GM19397 (cell line): ENCODE results near the gene PTPRG.
"Not testable (repeated sequence)": the region's sequence is repeated elsewhere in the genome, so short reads cannot be mapped to it uniquely, and the experiment has no call there.

Experiments used
- ATAC-seq: cut with Tn5 transposase; IDR thresholded peaks from one replicate; pipeline ENCODE4 v1.9.1; 2021; ENCODE audit warnings: mild to moderate bottlenecking, moderate library complexity; ENCODE audit not compliant: unreplicated experiment

The PTPRG gene

DNA sequence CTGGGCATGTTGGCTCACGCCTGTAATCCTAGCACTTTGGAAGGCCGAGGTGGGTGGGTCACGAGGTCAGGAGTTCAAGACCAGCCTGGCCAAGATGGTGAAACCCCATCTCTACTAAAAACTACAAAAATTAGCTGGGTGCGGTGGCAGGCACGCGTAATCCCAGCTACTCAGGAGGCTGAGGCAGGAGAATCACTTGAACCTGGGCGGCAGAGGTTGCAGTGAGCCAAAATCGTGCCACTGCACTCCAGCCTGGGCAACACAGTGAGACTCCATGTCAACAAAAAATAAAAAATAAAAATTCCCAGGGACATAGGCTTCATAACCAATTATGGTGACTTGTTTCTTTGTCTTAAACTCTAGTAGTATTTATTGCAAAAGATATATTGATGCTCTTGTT, 155.3 kb downstream of the PTPRG start:
- not testable (repeated sequence) for ATAC-seq

DNA sequence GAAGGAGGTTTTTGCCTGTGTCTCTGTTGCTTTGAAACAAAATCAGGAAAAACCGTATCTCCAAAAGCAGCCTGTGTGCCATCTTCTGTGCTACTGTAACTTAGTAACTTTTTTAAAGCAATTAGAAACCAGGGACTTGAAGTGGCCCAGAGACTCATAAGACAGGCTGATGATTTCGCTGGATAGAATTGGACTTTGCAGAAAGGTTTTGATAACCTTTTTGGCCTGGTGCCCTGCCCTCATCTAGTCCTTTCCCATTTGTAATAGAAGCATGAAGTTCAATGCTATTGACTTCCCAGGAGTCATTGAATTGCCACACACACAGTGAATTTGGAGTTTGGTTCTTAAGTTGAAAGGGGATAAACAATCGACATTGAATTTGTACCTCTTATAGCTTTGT, 157.2 kb downstream of the PTPRG start:
- no peak for ATAC-seq

GRCh38 chr3:61719278-61719977, 158.1 kb downstream of the PTPRG start:
- no peak for ATAC-seq

- ATAC-seq: no peak
Measured at GRCh38 chr3:61723038-61723437, 161.7 kb downstream of the PTPRG start.

DNA sequence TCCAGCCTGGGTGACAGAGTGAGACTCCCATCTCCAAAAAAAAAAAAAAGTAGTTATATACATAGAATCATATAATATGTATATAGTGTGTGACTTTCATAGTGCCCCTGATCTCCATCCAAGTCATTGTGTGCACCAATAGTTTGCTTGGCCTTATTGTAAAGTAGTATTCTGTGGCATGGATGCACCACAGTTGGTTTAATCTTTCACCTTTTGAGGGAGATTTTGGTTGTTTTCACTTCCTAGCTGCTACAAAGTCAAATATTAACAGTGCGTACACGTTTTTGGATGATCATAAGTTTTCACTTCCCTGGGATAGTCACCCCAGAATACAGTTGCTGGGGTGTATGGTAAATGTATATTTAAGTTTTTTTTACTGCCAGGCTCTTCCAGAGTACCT, 162.8 kb downstream of the PTPRG start:
- peak; percentile 69 for ATAC-seq

DNA sequence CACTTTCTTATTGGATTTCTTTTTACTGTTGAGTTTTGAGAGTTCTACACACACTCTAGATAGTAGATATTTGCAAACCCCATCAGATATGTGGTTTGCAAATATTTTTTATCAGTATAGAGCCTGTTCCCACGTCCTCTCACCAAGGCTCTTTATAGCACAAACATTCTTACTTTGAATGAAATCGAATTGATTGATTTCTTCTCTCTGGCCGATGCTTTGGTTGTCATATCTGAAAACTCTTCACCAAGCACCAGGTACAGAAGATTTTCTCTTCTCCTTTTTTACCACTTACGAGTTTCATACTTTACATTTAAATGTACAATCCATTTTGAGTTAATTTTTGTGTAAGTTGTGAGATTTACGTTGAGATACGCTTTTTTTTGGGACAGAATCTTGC, 163.4 kb downstream of the PTPRG start:
- no peak for ATAC-seq

DNA sequence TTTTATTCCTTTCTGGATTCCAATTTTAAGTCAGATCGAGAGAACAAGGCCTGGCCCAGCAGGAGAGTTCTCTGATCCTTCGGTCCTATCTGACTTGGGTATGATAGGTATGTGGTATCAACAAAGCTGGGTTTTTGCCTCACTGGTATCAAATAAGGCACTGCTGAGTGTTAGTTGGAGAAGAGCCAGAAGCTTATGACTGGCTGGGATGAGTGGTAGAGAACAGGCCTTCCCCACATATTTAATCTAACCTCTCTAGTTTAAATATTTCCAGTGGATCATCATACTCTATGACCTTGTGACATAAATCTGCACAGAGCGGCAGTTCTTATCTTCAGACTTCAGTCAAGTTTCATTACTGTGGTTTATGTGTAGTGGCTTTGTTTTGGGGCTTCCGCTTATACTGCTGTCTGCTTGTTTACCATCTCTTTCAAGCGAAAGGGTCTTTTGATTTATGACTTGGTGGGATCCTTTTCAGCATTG, 164.5 kb downstream of the PTPRG start:
- ATAC-seq: no peak

- ATAC-seq: no peak
Measured at GRCh38 chr3:61727435-61727834, 166.1 kb downstream of the PTPRG start.

DNA sequence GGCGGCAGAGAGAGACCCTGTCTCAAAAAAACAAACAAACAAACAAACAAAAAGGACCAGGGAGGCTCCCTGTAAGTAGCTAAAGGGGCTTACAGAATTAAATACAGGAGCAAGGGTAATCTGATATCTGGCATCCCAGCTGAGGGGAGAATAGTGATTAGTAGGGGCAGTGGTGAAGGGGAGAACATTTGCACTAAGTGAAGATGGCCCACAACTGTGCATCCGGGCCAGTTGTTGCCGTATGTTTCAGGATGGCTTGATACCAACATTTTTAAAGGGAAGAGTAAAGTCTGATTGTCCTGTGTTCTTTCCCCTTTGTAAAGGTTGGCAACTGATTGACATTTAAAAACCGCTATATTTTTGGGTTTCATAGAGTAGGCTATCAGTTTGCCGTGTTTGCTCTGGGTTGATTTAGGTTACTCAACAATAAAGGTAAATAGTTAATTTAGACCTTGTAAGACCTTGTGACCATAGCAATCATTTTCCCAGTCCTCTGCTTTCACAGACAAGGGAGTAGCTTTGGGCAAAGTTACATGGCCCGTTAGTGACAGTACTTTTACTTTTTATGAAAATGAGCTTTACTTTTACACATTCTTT, 167.8 kb downstream of the PTPRG start:
- ATAC-seq: no peak

DNA sequence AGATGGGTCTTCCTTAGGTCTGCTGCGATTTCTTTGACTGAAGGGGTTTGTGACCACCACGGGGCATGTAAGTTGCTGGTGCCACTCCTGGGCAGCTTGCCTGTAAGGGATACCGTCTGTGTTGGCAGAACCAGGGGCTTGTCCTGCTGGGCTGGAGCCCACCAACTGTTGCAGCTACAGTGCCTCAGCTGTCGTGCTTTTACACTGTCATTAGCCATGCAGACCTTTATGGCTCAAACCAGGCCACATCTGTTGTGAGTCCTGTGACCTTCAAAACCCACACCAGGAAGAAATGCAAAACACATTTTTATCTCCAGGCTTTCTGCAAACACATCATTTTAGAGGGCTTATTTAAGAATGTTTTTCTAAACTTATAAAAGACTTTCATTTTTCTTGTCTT, 168.7 kb downstream of the PTPRG start:
- no peak for ATAC-seq

DNA sequence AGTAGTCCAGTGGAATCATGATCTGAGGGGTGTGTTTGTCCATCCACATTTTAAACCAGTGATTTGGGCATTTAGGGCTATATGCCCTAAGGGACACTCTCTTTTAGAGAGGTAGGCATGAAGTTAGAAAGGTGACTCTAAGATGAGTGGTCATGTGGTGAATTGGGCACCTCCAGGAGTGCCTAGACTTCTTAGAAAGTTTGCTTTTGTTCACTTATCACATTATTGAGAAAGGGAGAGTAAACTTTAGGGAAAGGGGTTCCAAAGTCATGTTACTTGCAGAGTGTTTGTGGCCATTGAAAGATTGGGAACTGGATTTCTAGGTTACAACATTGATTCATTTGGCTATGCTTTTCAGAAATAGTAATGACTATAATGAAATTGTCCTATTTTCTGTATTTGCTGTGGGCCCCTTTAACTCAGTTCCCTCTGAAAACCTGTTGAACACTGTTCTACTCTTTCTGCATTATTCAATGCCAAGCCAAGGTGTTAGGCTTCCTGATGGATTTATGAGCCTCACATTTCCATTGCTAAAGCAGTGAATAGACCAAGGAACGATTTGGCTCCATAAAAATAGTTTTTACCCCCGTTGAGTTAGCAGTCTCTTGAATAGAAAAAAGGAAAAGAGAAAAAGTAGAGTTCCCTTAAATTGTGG, 169.3 kb downstream of the PTPRG start:
- ATAC-seq: no peak

DNA sequence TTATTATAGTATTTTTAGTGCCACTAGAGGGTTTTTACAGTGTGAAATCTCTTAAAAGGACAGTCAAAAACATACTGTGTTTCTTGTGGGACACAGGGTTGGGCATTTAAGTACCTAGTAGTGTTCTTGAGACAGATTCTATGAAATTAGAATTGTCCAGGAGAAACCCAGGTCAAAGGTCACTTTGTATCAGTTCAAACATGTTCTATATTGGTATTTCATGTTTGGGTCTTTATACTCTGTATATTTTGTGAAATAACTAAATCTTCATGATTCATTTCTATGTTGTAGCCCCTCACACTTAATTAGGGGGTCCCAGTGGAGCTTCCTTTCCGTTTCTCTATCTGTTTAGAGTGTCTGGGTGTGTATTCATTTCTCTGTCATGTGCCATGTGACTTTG, 171.6 kb downstream of the PTPRG start:
- no peak for ATAC-seq

GRCh38 chr3:61733876-61734275, 172.5 kb downstream of the PTPRG start:
- ATAC-seq: no peak

GRCh38 chr3:61734749-61735686, 173.6 kb downstream of the PTPRG start:
- no peak for ATAC-seq

GRCh38 chr3:61736506-61736905, 175.1 kb downstream of the PTPRG start:
- no peak for ATAC-seq

DNA sequence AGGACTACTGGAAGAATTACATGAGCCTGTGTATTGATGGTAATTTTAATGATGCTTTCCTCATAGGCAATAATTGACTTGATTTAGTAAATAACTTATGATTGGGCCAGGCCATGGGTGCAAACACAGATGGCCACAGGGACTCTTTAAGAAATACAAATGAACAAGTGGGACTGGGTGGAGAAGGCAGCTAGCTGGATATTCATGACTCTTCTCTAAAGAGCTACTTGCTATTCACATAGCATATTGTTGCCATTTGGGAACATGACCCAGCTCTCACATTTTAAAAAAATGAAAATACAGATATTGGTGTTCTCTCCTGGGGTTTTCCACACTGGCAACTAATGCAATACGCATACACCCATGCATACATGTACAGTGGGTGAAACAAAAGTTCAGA, 178.3 kb downstream of the PTPRG start:
- ATAC-seq: no peak

GRCh38 chr3:61740494-61740893, 179.1 kb downstream of the PTPRG start:
- no peak for ATAC-seq

DNA sequence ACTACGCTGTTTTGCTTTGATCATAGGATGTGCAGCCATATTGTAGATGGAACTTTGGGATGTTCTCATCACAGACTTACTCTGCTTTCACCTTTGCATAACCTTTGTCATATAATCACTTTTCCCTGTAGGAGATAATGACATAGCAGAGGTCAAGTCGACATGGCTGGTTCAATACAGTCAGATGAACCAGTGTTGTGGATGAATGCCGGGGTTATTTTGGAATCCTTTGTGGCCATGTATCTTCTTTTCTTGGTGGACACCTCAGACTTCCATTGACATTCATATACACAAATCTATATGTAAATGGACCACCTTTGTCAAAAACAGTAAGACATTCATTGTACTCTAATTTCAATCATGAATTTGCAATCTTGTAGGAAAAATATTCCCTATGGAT, 180.2 kb downstream of the PTPRG start:
- ATAC-seq: no peak

GRCh38 chr3:61742006-61742405, 180.6 kb downstream of the PTPRG start:
- no peak for ATAC-seq

DNA sequence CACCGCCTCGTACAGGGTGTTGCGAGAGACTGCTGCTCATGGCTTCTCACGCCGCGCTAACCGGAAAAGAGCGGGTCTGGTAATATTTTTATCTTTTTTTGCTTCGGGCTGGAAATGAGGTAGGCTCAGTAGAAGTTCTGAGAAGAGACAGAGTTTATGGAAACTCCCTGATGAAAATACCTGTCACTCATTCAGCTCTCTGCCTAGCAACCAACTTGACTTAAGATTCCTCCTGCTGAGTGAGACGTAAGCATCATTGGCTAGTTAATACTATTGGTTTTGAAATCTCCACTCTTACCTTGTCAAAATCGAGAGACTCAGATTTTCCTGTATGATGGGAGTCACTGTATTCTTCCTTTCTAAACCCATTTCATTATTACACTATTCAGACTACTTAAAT, 181.7 kb downstream of the PTPRG start:
- no peak for ATAC-seq

- no peak for ATAC-seq
Measured at GRCh38 chr3:61743686-61744242, 182.4 kb downstream of the PTPRG start.
